GM12891 (cell line): Measurements from ENCODE around the gene SEZ6L2.

Experiments
- POLR2A ChIP-seq: IDR thresholded peaks from 2 replicates; pipeline ENCODE4 v1.6.1; 2011; ENCODE audit warnings: low read depth, low read length, control low read depth
- POLR2AphosphoS5 ChIP-seq: IDR thresholded peaks from 2 replicates; pipeline ENCODE4 v1.6.1; 2011; ENCODE audit warnings: low read depth, low read length, control low read depth
- TAF1 ChIP-seq: IDR thresholded peaks from 2 replicates; pipeline ENCODE4 v1.6.1; 2011; ENCODE audit warnings: low read depth, low read length, control low read depth

- TF ChIP-seq POLR2A, result no peak
- no peak for TF ChIP-seq TAF1
- TF ChIP-seq POLR2AphosphoS5, result no peak
Measured at GRCh38 chr16:29854520-29855100, 44.7 kb downstream of the SEZ6L2 start.
